ENCODE results near the gene HTR1D.
A peak's percentile ranks its signal among the peaks of the same experiment; 100 is the strongest.

DNA sequence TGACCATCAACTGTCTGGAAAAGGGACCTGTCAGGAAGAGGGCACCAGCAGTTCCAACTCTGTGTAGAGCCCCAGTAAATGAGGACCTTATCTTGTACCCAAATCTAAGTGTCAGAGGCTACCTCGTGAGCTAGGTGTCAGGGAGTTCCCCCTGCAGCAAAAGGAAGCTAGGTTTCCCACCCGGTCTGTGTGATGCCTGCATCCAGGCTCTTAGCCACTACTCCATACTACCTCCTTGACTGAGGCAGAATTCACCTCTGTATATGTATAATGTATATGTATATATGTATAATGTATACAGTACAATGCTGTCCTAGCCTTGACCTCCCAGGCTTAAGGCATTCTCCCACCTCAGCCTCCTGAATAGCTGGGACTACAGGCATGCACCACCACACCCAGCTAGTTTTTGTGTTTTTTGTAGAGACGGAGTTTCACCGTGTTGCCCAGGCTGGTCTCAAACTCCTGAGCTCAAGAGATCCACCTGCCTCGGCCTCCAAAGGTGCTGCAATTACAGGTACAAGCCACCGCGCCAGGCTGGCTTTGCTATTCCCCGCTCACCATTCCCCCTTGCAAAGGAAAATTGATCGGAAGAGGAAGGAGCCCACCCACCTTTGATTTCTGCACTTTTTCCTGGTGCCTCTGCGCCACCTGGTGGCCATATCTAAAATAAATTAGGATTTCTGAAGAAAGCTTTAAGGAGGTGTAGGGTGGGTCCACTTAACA, 32.9 kb downstream of the HTR1D start:
- TF ChIP-seq, protein P1, sequence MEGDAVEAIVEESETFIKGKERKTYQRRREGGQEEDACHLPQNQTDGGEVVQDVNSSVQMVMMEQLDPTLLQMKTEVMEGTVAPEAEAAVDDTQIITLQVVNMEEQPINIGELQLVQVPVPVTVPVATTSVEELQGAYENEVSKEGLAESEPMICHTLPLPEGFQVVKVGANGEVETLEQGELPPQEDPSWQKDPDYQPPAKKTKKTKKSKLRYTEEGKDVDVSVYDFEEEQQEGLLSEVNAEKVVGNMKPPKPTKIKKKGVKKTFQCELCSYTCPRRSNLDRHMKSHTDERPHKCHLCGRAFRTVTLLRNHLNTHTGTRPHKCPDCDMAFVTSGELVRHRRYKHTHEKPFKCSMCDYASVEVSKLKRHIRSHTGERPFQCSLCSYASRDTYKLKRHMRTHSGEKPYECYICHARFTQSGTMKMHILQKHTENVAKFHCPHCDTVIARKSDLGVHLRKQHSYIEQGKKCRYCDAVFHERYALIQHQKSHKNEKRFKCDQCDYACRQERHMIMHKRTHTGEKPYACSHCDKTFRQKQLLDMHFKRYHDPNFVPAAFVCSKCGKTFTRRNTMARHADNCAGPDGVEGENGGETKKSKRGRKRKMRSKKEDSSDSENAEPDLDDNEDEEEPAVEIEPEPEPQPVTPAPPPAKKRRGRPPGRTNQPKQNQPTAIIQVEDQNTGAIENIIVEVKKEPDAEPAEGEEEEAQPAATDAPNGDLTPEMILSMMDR (IDR thresholded peaks at IDR 0.05; ENCODE audit: low read depth, low read length, missing input control): peak; percentile 57
- TF ChIP-seq FOXA1 (IDR thresholded peaks at IDR 0.05) (no peak), RAD21 (IDR thresholded peaks at IDR 0.05) (peak; percentile 95 to 96), TAF1 (conservative IDR thresholded peaks at IDR 0.05) (no peak)
- TF ChIP-seq, protein P2, sequence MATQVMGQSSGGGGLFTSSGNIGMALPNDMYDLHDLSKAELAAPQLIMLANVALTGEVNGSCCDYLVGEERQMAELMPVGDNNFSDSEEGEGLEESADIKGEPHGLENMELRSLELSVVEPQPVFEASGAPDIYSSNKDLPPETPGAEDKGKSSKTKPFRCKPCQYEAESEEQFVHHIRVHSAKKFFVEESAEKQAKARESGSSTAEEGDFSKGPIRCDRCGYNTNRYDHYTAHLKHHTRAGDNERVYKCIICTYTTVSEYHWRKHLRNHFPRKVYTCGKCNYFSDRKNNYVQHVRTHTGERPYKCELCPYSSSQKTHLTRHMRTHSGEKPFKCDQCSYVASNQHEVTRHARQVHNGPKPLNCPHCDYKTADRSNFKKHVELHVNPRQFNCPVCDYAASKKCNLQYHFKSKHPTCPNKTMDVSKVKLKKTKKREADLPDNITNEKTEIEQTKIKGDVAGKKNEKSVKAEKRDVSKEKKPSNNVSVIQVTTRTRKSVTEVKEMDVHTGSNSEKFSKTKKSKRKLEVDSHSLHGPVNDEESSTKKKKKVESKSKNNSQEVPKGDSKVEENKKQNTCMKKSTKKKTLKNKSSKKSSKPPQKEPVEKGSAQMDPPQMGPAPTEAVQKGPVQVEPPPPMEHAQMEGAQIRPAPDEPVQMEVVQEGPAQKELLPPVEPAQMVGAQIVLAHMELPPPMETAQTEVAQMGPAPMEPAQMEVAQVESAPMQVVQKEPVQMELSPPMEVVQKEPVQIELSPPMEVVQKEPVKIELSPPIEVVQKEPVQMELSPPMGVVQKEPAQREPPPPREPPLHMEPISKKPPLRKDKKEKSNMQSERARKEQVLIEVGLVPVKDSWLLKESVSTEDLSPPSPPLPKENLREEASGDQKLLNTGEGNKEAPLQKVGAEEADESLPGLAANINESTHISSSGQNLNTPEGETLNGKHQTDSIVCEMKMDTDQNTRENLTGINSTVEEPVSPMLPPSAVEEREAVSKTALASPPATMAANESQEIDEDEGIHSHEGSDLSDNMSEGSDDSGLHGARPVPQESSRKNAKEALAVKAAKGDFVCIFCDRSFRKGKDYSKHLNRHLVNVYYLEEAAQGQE (IDR thresholded peaks at IDR 0.05): no peak
- TF ChIP-seq, protein P3, sequence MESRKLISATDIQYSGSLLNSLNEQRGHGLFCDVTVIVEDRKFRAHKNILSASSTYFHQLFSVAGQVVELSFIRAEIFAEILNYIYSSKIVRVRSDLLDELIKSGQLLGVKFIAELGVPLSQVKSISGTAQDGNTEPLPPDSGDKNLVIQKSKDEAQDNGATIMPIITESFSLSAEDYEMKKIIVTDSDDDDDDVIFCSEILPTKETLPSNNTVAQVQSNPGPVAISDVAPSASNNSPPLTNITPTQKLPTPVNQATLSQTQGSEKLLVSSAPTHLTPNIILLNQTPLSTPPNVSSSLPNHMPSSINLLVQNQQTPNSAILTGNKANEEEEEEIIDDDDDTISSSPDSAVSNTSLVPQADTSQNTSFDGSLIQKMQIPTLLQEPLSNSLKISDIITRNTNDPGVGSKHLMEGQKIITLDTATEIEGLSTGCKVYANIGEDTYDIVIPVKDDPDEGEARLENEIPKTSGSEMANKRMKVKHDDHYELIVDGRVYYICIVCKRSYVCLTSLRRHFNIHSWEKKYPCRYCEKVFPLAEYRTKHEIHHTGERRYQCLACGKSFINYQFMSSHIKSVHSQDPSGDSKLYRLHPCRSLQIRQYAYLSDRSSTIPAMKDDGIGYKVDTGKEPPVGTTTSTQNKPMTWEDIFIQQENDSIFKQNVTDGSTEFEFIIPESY (IDR thresholded peaks at IDR 0.05): no peak
- TF ChIP-seq, protein P4, sequence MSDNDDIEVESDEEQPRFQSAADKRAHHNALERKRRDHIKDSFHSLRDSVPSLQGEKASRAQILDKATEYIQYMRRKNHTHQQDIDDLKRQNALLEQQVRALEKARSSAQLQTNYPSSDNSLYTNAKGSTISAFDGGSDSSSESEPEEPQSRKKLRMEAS (IDR thresholded peaks at IDR 0.05): no peak
